ENCODE measurements around the gene PGGT1B. TPM values are rescaled to one million over a fixed set of nuclear protein-coding genes. Genes with fewer than 3 reads are reported as not detected.

Gene PGGT1B
- polyA plus RNA-seq, 1 donor from 2014 or later, result 6.6 TPM

DNA sequence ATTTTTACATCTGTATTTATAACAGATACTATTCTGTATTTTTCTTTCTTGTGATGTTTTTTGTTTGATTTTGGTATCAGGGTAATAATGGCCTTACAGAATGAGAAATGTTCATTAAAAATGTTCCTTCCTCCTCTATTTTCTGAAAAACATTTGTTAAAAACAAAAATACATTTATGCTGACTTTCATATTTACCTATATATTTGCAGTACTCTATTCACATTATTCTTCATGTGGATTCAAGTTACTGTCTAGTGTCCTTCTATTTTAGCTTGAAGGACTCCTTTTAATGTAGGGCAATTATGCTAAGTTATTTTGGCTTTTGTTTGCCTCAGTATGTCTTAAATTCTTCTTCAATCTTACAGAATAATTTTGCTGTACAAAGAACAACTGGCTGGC, 28.7 kb upstream of the PGGT1B start:
- TF ChIP-seq REST (IDR thresholded peaks at IDR 0.05; ENCODE audit: borderline replicate concordance) (no peak), SMC3 (conservative IDR thresholded peaks at IDR 0.05; ENCODE audit: poor library complexity) (no peak), RAD21 (conservative IDR thresholded peaks at IDR 0.05) (no peak), MXI1 (conservative IDR thresholded peaks at IDR 0.05; ENCODE audit: poor library complexity, severe bottlenecking) (no peak), EZH2 (IDR thresholded peaks at IDR 0.05; ENCODE audit: borderline replicate concordance, insufficient read depth, low read length, poor library complexity, severe bottlenecking) (no peak), TAF1 (IDR thresholded peaks at IDR 0.05; ENCODE audit: low read depth) (no peak), POLR2AphosphoS5 (IDR thresholded peaks at IDR 0.05) (no peak), EP300 (conservative IDR thresholded peaks at IDR 0.05; ENCODE audit: poor library complexity, severe bottlenecking) (no peak)
- TF ChIP-seq, protein P1, sequence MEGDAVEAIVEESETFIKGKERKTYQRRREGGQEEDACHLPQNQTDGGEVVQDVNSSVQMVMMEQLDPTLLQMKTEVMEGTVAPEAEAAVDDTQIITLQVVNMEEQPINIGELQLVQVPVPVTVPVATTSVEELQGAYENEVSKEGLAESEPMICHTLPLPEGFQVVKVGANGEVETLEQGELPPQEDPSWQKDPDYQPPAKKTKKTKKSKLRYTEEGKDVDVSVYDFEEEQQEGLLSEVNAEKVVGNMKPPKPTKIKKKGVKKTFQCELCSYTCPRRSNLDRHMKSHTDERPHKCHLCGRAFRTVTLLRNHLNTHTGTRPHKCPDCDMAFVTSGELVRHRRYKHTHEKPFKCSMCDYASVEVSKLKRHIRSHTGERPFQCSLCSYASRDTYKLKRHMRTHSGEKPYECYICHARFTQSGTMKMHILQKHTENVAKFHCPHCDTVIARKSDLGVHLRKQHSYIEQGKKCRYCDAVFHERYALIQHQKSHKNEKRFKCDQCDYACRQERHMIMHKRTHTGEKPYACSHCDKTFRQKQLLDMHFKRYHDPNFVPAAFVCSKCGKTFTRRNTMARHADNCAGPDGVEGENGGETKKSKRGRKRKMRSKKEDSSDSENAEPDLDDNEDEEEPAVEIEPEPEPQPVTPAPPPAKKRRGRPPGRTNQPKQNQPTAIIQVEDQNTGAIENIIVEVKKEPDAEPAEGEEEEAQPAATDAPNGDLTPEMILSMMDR (IDR thresholded peaks at IDR 0.05; ENCODE audit: poor library complexity, severe bottlenecking), result no peak
- H3F3A ChIP-seq (ENCODE audit: insufficient read depth, low read length, poor library complexity, severe bottlenecking), result peaks cover 7% of the 10 kb centered on the region
- H3K9me3 ChIP-seq (ENCODE audit: low read length), result peaks cover 9% of the 10 kb centered on the region
- no peaks in the 10 kb centered on the region for H3K36me3 ChIP-seq (ENCODE audit: insufficient read depth, low read length)
- H3K4me2 ChIP-seq (ENCODE audit: low read length), result no peak overlapping the region
- H4K20me1 ChIP-seq (ENCODE audit: insufficient read depth), result no peaks in the 10 kb centered on the region
- H3K27ac ChIP-seq (ENCODE audit: low read length), result no peak overlapping the region
- H3K27me3 ChIP-seq (ENCODE audit: insufficient read depth, low read depth, low read length), result no peaks in the 10 kb centered on the region
- no peak overlapping the region for H3K9ac ChIP-seq (ENCODE audit: low read length)
- H3K79me2 ChIP-seq (replicated peaks; ENCODE audit: insufficient read depth, low read length), result peaks cover 74% of the 10 kb centered on the region
- no peak overlapping the region for H3K4me3 ChIP-seq (ENCODE audit: low read length)
- no peak overlapping the region for H2AFZ ChIP-seq (ENCODE audit: low read depth, low read length)
- no peaks in the 10 kb centered on the region for H3K9me2 ChIP-seq (ENCODE audit: insufficient read depth, low read length)

- Histone ChIP-seq H3K79me2 (replicated peaks; ENCODE audit: insufficient read depth, low read length) (peaks cover 75% of the 10 kb centered on the region), H3K9me3 (ENCODE audit: low read length) (peaks cover 9% of the 10 kb centered on the region), H3K27ac (ENCODE audit: low read length) (no peak overlapping the region), H4K20me1 (ENCODE audit: insufficient read depth) (no peaks in the 10 kb centered on the region), H3K4me3 (ENCODE audit: low read length) (no peak overlapping the region), H3F3A (ENCODE audit: insufficient read depth, low read length, poor library complexity, severe bottlenecking) (no peaks in the 10 kb centered on the region), H3K4me2 (ENCODE audit: low read length) (no peak overlapping the region), H3K9me2 (ENCODE audit: insufficient read depth, low read length) (no peaks in the 10 kb centered on the region), H3K27me3 (ENCODE audit: insufficient read depth, low read depth, low read length) (no peaks in the 10 kb centered on the region), H2AFZ (ENCODE audit: low read depth, low read length) (no peak overlapping the region), H3K36me3 (ENCODE audit: insufficient read depth, low read length) (no peaks in the 10 kb centered on the region), H3K9ac (ENCODE audit: low read length) (no peak overlapping the region)
- TF ChIP-seq SMC3 (conservative IDR thresholded peaks at IDR 0.05; ENCODE audit: poor library complexity) (no peak), POLR2AphosphoS5 (IDR thresholded peaks at IDR 0.05) (no peak), EZH2 (IDR thresholded peaks at IDR 0.05; ENCODE audit: borderline replicate concordance, insufficient read depth, low read length, poor library complexity, severe bottlenecking) (no peak), TAF1 (IDR thresholded peaks at IDR 0.05; ENCODE audit: low read depth) (no peak), REST (IDR thresholded peaks at IDR 0.05; ENCODE audit: borderline replicate concordance) (no peak), MXI1 (conservative IDR thresholded peaks at IDR 0.05; ENCODE audit: poor library complexity, severe bottlenecking) (no peak), EP300 (conservative IDR thresholded peaks at IDR 0.05; ENCODE audit: poor library complexity, severe bottlenecking) (no peak), RAD21 (conservative IDR thresholded peaks at IDR 0.05) (no peak)
- TF ChIP-seq, protein P1 (IDR thresholded peaks at IDR 0.05; ENCODE audit: poor library complexity, severe bottlenecking), result no peak
Observed at GRCh38 chr5:115289104-115289503, 26.4 kb upstream of the PGGT1B start.

Measured in neural cell (in vitro differentiated cells).